ENCODE data around the gene TPPP2.

The TPPP2 gene

DNA sequence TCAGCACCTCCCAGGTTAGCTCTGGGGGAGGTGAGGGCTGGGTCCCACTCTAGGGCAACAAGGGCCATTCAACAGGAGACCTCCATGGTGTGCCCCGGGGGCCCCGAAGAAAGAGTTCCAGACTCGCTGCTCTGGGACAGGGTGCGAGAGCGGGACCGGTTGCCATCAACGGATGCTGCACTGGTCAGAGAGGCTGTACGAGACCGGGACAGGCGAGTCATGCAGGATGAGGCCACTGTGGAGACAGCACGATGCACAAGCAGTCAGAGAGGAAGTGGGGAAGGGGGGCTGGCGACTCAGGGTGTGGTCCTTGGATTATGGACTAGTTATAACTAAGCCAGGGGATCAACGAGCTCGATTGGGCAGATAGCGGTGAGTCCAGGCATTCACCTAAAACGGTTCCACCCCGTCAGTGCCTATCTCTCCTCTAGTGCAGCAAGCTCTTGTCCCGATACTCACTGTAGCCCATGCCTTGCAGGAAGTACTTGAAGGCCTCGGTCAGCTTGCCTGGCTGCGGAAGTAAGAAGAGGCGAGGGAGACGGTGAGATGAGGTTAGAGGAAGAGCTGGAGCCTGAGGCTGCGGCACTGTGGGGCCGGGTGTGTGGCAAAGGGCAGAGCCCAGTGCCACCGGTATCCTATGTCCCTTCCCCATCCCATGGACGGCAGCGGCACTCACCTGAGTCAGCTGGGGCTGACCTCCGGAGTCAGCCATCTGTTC is 12.3 kb upstream of the TPPP2 start:
- no peak for DNase-seq (ENCODE audit: low read depth)

- DNase-seq (ENCODE audit: low read depth) = no peak
These were observed 11.7 kb upstream of the TPPP2 start for GRCh38 chr14:21018286-21018685.

GRCh38 chr14:21018781-21019180 is 11.2 kb upstream of the TPPP2 start:
- no peak for DNase-seq (ENCODE audit: low read depth)

DNA sequence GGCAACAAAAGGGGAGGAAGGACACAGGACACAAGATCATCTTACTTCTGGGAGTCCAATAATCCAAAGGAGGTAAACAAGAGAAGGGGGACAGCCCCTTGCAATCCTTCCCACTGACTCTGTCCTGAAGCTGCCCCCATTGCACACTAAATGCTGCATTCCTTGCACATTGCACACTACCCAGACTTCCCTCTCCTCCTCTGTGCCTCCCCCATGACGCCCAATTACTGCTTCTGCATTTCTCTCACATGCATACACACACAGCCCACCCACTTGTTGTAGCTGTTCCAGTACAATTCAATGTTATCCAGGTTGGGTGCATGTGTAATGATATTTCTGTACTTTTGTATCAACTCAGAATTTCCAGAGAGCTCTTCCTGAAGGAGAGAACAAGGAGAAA is 10.7 kb upstream of the TPPP2 start:
- no peak for DNase-seq (ENCODE audit: low read depth)

DNA sequence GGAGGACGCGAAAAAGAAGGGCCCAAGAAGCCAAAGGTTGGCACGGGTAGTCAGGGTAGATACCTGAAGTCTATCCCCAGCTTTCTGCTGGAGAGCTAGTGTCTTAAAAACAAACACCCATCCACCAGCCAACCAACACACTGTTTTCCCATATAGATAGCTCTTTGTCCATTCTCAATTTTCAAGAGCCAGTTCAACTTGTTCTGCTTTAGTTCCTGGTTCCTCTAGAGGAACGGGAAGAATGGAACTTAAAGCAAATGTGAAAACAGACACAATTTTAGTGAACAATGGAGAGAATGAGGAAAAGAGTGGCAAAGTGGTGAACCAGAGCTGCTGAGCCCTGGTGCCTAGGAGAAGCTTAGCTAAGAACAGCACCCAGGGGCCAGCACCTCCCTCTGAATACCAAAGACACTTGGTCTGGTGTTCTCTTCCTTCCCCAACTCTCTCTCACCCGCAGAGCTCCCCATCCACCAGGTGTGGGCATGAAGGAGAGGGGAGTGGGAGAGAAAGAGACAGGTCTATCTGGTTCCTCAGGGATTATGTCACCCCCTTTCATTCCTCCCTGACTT is 9.0 kb upstream of the TPPP2 start:
- no peak for DNase-seq (ENCODE audit: low read depth)

DNA sequence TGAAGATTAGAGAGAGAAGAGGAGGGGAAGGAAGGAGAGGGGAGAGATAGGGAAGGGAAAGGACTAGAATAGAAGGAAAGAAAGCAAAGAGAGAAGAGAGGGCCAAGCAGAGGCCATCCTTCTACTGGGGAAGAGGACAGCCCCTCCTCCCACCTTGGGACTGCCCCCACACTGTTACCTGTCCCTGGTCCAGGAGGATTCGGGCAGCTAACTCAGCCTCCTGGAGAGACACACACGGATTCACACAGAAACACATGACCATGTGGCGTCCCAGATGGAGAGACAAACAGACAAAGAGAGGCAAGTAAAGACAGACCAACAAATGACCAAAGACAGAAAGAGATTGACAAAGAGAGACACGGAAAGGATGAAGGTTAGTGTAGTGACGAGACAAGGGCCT is 7.3 kb upstream of the TPPP2 start:
- no peak for DNase-seq (ENCODE audit: low read depth)

DNA sequence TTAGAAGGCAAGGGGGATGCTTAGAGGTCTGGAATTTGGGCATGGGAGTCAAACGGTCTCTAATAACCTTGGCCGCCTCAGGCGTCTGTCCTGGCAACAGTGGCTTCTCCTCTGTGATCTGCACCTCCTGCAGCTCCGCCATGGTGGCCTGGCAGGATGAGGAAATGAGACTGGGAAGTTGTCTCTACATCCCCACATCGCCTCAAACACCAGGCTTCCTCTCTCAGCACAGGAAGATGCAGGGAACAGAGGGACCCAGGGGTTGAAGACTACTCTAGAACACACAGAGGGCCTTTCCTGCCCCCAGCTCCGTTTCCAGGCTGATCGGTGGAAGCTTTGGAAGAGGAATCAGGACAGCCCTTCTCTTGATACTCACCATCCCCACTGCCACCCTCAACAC is 6.8 kb upstream of the TPPP2 start:
- no peak for DNase-seq (ENCODE audit: low read depth)

DNA sequence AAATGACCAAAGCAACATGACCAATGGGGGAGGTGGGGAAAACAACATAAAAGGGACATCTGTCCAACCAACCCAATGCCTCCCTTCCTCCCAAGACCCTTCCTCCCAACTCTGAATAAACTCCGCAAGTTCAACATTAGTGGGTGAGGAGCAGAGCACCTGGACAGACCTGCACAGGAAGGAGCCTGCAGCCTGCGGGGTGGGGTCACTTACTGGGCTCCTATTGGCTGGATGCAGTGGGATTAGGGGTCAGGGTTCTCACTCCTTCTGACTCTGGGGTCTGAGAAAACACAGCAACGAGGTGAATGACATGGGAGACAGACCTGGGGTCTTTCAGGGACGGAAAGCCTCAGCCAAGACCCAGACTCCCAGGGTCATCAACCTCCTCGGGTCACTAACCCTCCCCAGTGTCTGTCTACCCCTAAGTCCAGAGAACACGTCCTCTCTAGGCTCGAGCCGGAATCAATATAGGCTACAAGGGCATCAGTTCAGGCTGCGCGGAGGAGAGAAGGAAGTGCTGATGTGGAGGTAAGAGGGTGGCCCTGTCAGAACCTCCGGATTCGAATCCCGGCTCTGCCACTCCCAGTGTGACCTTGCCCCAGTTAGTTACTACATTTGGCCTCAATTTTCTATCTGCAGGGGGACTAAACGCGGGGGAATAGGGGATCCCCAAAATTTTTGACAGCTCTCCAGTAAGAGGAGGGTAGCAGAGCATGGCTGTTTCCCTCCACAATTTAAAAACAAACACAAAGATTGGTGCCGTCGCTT is 6.0 kb upstream of the TPPP2 start:
- no peak for DNase-seq (ENCODE audit: low read depth)

DNA sequence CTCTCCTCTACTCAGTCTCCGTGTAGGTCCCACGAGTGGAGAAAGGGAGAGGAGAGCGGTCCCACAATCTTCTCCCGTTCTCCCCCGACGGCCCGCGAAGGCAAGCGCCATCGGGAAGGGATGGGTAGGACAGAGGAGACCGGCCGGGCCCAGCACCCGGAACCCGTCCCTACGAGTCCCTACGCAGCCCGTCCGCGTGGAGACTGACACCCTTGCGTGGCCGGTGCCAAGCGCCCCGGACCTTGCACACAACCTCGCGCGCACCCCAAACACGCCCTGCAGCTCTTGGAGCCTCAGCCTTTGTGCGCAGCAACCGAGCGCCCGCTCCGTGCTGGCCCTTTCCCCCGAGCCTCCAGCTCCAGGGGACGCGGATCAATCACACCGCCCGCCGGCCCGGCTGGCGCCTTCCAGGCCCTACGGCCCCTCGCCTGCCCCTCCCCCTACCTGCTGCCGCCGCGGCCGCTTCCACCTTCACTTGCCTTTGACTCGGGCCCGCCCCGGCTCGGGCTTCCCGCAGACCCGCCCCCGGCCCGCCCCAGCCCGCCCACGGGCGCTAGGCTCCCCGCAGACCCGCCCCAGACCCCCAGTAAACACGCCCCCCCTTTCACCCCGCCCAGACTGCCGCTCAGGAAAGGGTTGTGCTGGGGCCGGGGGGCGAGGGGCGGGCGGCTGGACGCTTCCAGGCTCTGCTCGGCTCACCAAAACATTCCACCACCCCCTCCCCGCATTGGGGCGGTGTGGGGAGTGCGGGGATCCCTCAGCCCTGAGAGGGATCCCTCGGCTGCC is 5.2 kb upstream of the TPPP2 start, which contains the start of gene NDRG2:
Gene NDRG2 (minus strand): TSS at position 477 of the 786 bp plus-strand sequence. CDS start 1,746 bp downstream, outside the sequence.
- DNase-seq (ENCODE audit: low read depth) = peak; percentile 64

GRCh38 chr14:21025371-21026273 is 4.4 kb upstream of the TPPP2 start:
- no peak for DNase-seq (ENCODE audit: low read depth)

GRCh38 chr14:21026274-21026987 is 3.6 kb upstream of the TPPP2 start:
- DNase-seq (ENCODE audit: low read depth) = no peak

DNA sequence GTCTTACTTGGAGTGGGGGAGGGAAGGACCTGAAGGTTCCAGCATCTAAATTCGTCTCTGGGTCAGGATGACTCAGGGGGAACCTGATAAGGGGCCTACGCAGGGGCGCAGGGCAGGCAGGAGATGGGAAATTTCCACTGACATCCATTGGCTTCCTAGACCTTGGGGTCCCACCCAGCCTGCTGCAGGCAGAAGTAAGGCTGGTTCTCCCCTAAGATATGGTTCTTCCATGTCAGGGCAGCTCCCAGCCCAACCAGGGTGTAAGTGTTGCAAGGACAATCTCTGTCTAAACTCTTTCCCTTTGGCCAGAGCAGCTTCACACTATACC is 3.1 kb upstream of the TPPP2 start:
- no peak for DNase-seq (ENCODE audit: low read depth)

DNA sequence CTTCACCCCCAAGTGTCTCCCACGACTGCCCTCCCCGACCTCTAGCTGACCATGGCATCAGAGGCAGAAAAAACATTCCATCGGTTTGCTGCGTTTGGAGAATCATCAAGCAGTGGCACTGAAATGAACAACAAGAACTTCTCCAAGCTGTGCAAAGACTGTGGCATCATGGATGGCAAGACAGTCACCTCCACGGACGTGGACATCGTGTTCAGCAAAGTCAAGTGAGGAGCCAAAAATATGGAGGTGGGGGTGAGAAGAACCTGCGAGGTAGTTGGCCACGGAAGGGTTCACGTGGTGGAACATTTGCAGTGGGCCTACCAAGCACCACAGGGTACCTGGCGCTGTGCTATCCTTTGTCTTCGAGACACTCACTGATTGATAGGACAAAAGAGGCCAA is 514 bp downstream of the TPPP2 start:
- no peak for DNase-seq (ENCODE audit: low read depth)

DNA sequence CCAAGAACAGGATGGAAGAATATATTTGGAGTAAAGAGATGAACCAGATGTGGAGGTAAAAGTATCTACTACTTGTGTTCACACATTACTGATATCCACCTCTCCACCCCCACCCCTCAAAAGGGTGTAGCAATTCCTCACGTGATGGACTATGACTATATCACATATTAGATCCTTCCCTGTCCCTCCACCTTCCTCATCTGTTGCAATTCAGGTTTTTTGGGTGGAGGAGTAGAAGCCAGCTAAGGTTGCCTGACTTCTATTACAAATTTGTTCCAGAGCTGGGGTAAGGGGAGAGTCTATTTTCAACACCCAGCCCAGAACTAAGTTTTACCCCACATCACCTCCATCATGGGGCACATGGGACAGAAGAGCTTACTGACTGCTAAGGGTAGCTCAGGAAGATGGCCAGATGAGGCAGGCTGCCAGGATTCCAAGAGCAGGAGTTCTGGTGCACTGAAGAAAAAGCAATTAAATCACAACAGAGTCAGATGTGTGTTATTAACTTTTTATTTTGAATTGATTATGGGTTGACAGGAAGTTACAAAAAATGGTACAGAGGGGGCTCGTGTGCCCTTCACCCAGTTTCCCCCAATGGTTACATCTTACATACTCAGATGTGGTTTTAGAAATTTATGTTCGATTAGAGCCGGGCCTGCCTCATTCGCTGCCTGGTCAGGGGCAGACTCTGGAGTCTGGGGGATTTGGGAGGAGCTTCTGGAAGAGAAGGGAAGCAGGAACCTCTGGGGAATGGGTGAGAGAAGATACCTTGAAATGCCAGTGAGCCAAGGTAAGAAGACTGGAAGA is 2.5 kb downstream of the TPPP2 start:
- no peak for DNase-seq (ENCODE audit: low read depth)

- DNase-seq (ENCODE audit: low read depth) = no peak
These were observed 3.2 kb downstream of the TPPP2 start for GRCh38 chr14:21033133-21033698.

DNA sequence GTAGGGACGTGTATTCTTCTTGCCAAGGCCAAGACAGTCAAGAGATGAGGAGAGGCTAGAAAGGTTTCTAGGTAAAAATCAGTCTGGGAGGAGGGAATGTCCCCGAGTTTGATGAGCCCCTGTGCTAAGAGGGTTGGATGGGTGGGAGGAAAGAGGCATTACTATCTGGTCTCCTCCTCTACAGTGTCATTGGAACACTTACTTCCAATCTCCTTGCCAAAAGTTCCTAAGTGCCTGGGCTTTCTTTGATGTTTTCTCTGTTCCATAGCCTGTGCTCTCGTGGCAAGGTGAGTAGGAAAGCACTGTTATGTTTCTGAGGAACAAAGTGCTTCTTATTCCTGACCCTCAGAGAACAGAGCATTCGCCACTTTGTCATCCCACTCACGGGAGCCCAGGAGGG is 4.7 kb downstream of the TPPP2 start, which contains the start of gene RNASE13:
Gene RNASE13 (minus strand): TSS at position 101 of the 400 bp plus-strand sequence. CDS start 519 bp downstream, outside the sequence.
- no peak for DNase-seq (ENCODE audit: low read depth)

DNA sequence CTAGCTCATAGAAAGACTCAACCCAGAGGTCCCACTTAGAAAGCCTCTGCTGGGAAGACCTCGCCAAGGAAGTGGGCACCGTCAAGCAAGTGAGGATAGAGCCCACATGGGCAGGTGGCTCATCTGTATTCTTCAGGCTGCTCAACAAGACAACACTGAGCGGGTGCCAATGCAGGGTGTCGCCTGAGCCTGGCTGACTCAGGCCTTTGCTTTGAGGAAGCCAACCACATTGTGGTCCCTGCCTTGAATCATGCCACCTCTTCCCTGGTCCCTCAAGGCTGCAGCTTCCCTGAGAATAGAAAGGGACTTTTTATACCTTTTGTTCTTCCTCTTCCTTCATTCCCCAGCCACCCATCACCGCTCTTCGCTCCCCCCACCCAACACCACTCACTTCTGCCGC is 6.7 kb downstream of the TPPP2 start:
- no peak for DNase-seq (ENCODE audit: low read depth)

GRCh38 chr14:21037156-21037555 is 7.1 kb downstream of the TPPP2 start:
- no peak for DNase-seq (ENCODE audit: low read depth)

Data from stimulated activated CD8-positive, alpha-beta memory T cell treated with anti-CD3 and anti-CD28 coated beads, Interleukin-12 subunit alpha, Interleukin-12 subunit beta, amount 100 ng/mL, for 4 hours (primary cell).